Ovary (tissue), 9 donors: ENCODE results near the gene NLRC5. TPM values are rescaled to one million over a fixed set of nuclear protein-coding genes. Genes with fewer than 3 reads are reported as not detected.

Source experiments
- DNase-seq, 5 donors: peaks; one replicate each; pipeline ENCODE4 v3.0.0-alpha.2; 2019 to 2020
- H3K27ac ChIP-seq, 2 donors: fragments of 200-600 bp; one replicate each; pipeline versions ENCODE4 v1.5.1 to v1.8.0; 2019 to 2022
- H3K27me3 ChIP-seq: fragments of 200-600 bp; one replicate; pipeline ENCODE4 v1.8.0; 2022
- H3K36me3 ChIP-seq: fragments of 200-600 bp; sonication (generic); one replicate; pipeline ENCODE4 v1.5.1; 2019
- H3K4me1 ChIP-seq: one replicate; pipeline ENCODE4 v1.8.1; 2013; ENCODE audit warnings: mild to moderate bottlenecking, moderate library complexity; ENCODE audit not compliant: insufficient read depth
- H3K4me3 ChIP-seq: fragments of 200-600 bp; sonication (generic); one replicate; pipeline ENCODE4 v1.5.1; 2017
- H3K9me3 ChIP-seq, 2 donors: fragments of 200-600 bp in 1 of 2; sonication (generic) in 1 of 2; one replicate each; pipeline versions ENCODE4 v1.5.1 to v1.8.1; 2013 to 2019; ENCODE audit warnings: mild to moderate bottlenecking in 1 of 2, moderate library complexity in 1 of 2
- CTCF ChIP-seq, 3 donors: fragments of 450-650 bp in 2 of 3; fragments of 200-600 bp in 1 of 3; IDR thresholded peaks; one replicate each; pipeline versions ENCODE4 v1.5.1 to v1.8.0; 2016 to 2022; ENCODE audit warnings: antibody characterized with exemption in 3 of 3, mild to moderate bottlenecking in 1 of 3
- EP300 ChIP-seq: sonication (generic); formaldehyde crosslinking; IDR thresholded peaks from one replicate; pipeline ENCODE4 v1.6.1; 2017; ENCODE audit warnings: antibody characterized with exemption
- POLR2A ChIP-seq: fragments of 450-650 bp; IDR thresholded peaks from one replicate; pipeline ENCODE4 v1.6.1; 2017; ENCODE audit warnings: antibody characterized with exemption, mild to moderate bottlenecking, moderate library complexity
- WGBS, 3 donors: extraction: QIAGEN DNeasy Blood & Tissue Kit in 1 of 3; methylation state at CpG; one replicate each; pipeline versions ENCODE4 v1.1.5 to v1.1.7; 2013 to 2017; 5-methylcytosine and 5-hydroxymethylcytosine counted together
- intact Hi-C, 4 donors: fragments of 100-400 bp; cut with DNase I; formaldehyde crosslinking; loops; one replicate each; pipeline versions ENCODE4 v1.11.0 to v1.15.1; 2022 to 2023
- polyA plus RNA-seq, 2 donors: library from polyadenylated mRNA; stranded (reverse); fragments of 200-250 nt in 1 of 2; fragments of 350-450 nt in 1 of 2; fragmentation: Illumina TruSeq in 1 of 2; extraction: RNeasy Lipid Tissue Mini Kit (QIAGEN cat#74804) in 1 of 2; gene quantifications; one replicate each; pipeline ENCODE4 v1.2.3, GENCODE V29; 2013 to 2014
- total RNA-seq, 7 donors: library from RNA; depleted of rRNA in 2 of 7; stranded (reverse); fragments of >200 nt in 2 of 7; fragmentation: NEBNext Ultra II Directional in 3 of 7; extraction: Animal tissue kit (Norgen Biotek cat#: 25700) in 3 of 7; gene quantifications; one replicate each; pipeline versions ENCODE4 v1.1.0 to v1.2.4, GENCODE V29; 2016 to 2023
- donor health status: DM: no; HTN: no; CAD: no; lungs with moderate emphysema.
- donor health status: DM: no; HTN: no; CAD: no.
- donor health status: Bipolar disorder and iron deficiency.
- donor health status: DM: yes; HTN: yes; CAD: no.
- donor health status: DM: no; HTN: no; CAD: no.
- donor health status: DM: yes; HTN: yes; CAD: no.

Gene NLRC5
- total and polyA plus RNA-seq, 9 donors: 6.0 to 29.9 (median 14.7) TPM

- 85 to 89% (median 86%) methylated on average over 12 of the region's 12 CpGs for WGBS, 3 donors
- Histone ChIP-seq H3K27me3 (no peaks in the 10 kb centered on the region), H3K9me3 (no peaks in the 10 kb centered on the region), H3K36me3 (no peaks in the 10 kb centered on the region), H3K4me1 (peaks cover 3% of the 10 kb centered on the region), H3K4me3 (no peak overlapping the region), H3K27ac (no peak overlapping the region)
- DNase-seq: no peak
- intact Hi-C loops: loop anchor here in 2 of 4 donors (10.0 kb wide), 1 partner anchor 177 kb away; the partner anchor contains the start of gene SLC12A3 (in 2 of the 2)
- no peak for TF ChIP-seq POLR2A
- no peak for TF ChIP-seq EP300
- no peak for TF ChIP-seq CTCF (IDR thresholded peaks at IDR 0.05)
Measured at GRCh38 chr16:57041182-57042156, 52.1 kb downstream of the NLRC5 start.

GRCh38 chr16:57042157-57043111 is 53.1 kb downstream of the NLRC5 start:
- Histone ChIP-seq H3K4me3 (no peak overlapping the region), H3K27ac (no peak overlapping the region), H3K4me1 (peaks cover 3% of the 10 kb centered on the region), H3K36me3 (no peaks in the 10 kb centered on the region), H3K27me3 (no peaks in the 10 kb centered on the region), H3K9me3 (no peaks in the 10 kb centered on the region)
- 80 to 85% (median 81%) methylated on average over 14 of the region's 14 CpGs for WGBS, 3 donors
- no peak for TF ChIP-seq CTCF (IDR thresholded peaks at IDR 0.05)
- TF ChIP-seq EP300: no peak
- no peak for TF ChIP-seq POLR2A
- intact Hi-C loops: loop anchor here in 2 of 4 donors (10.0 kb wide), 1 partner anchor 178 kb away; the partner anchor contains the start of gene SLC12A3 (in 2 of the 2)
- no peak for DNase-seq

- no peak for TF ChIP-seq EP300
- no peak for TF ChIP-seq CTCF (IDR thresholded peaks at IDR 0.05)
- TF ChIP-seq POLR2A: no peak
- intact Hi-C loops: loop anchor here in 2 of 4 donors (10.0 kb wide), 1 partner anchor 178 kb away; the partner anchor contains the start of gene SLC12A3 (in 2 of the 2)
- no peaks in the 10 kb centered on the region for H3K36me3 ChIP-seq
- H3K27ac ChIP-seq: no peak overlapping the region
- 91 to 98% (median 93%) methylated on average over 9 of the region's 9 CpGs for WGBS, 3 donors
- no peak for DNase-seq
- H3K27me3 ChIP-seq: no peaks in the 10 kb centered on the region
- no peaks in the 10 kb centered on the region for H3K9me3 ChIP-seq
- H3K4me1 ChIP-seq: peaks cover 3% of the 10 kb centered on the region
- no peak overlapping the region for H3K4me3 ChIP-seq
Measured at GRCh38 chr16:57043248-57043647, 53.9 kb downstream of the NLRC5 start.
